H9 (cell line): Measurements from ENCODE around the gene ACTL6B. TPM values are rescaled to one million over a fixed set of nuclear protein-coding genes. Genes with fewer than 3 reads are reported as not detected.

Source experiments
- DNase-seq: peaks from one replicate; pipeline ENCODE4 v3.0.0-alpha.2; 2017
- H2AFZ ChIP-seq: one replicate; pipeline ENCODE4 v1.6.1; 2013; ENCODE audit warnings: mild to moderate bottlenecking, low read length, control low read depth, moderate library complexity
- H2AK5ac ChIP-seq: 2 replicates; pipeline ENCODE4 v1.6.1; 2013; ENCODE audit warnings: low read length, control low read depth, mixed read lengths; ENCODE audit not compliant: insufficient read length
- H2BK120ac ChIP-seq: one replicate; pipeline ENCODE4 v1.6.1; 2013; ENCODE audit warnings: low read depth, mild to moderate bottlenecking, low read length, control low read depth, inconsistent platforms; ENCODE audit not compliant: poor library complexity, severe bottlenecking
- H2BK12ac ChIP-seq: 2 replicates; pipeline ENCODE4 v1.6.1; 2013; ENCODE audit warnings: low read length, control low read depth, mixed read lengths, low read depth; ENCODE audit not compliant: insufficient read length
- H2BK15ac ChIP-seq: 2 replicates; pipeline ENCODE4 v1.6.1; 2013; ENCODE audit warnings: low read depth, low read length, control low read depth
- H2BK20ac ChIP-seq: one replicate; pipeline ENCODE4 v1.6.1; 2013; ENCODE audit warnings: low read depth, mild to moderate bottlenecking, low read length, control low read depth, inconsistent platforms; ENCODE audit not compliant: poor library complexity, severe bottlenecking
- H2BK5ac ChIP-seq: 2 replicates; pipeline ENCODE4 v1.6.1; 2013; ENCODE audit warnings: low read length, control low read depth, mixed read lengths; ENCODE audit not compliant: insufficient read length
- H3K14ac ChIP-seq: 2 replicates; pipeline ENCODE4 v1.6.1; 2013; ENCODE audit warnings: low read length, control low read depth; ENCODE audit not compliant: insufficient read depth
- H3K18ac ChIP-seq: 2 replicates; pipeline ENCODE4 v1.6.1; 2013; ENCODE audit warnings: low read depth, mild to moderate bottlenecking, mixed read lengths, low read length, control low read depth; ENCODE audit not compliant: insufficient read length
- H3K23ac ChIP-seq: 2 replicates; pipeline ENCODE4 v1.6.1; 2013; ENCODE audit warnings: low read length, control low read depth, mixed read lengths, low read depth; ENCODE audit not compliant: insufficient read length
- H3K23me2 ChIP-seq: 2 replicates; pipeline ENCODE4 v1.6.1; 2013; ENCODE audit warnings: low read depth, mild to moderate bottlenecking, mixed read lengths, low read length, control low read depth; ENCODE audit not compliant: insufficient read length, poor library complexity, severe bottlenecking
- H3K27ac ChIP-seq: 2 replicates; pipeline ENCODE4 v1.5.1; 2013; ENCODE audit warnings: low read length, control low read depth, mixed read lengths, low read depth; ENCODE audit not compliant: insufficient read length
- H3K27me3 ChIP-seq: 2 replicates; pipeline ENCODE4 v1.6.1; 2013; ENCODE audit warnings: low read length, control low read depth, inconsistent platforms; ENCODE audit not compliant: insufficient read depth
- H3K4ac ChIP-seq: 2 replicates; pipeline ENCODE4 v1.6.1; 2013; ENCODE audit warnings: low read depth, mild to moderate bottlenecking, control low read depth, inconsistent platforms, low read length, moderate library complexity
- H3K4me1 ChIP-seq: 2 replicates; pipeline ENCODE4 v1.6.1; 2013; ENCODE audit warnings: low read length, control low read depth, inconsistent platforms; ENCODE audit not compliant: insufficient read depth
- H3K4me2 ChIP-seq: 2 replicates; pipeline ENCODE4 v1.6.1; 2013; ENCODE audit warnings: low read length, control low read depth, mixed read lengths; ENCODE audit not compliant: insufficient read length, insufficient read depth
- H3K56ac ChIP-seq: 2 replicates; pipeline ENCODE4 v1.6.1; 2013; ENCODE audit warnings: low read depth, mild to moderate bottlenecking, mixed read lengths, low read length, control low read depth; ENCODE audit not compliant: insufficient read length
- H3K79me1 ChIP-seq: 2 replicates; pipeline ENCODE4 v1.6.1; 2013; ENCODE audit warnings: low read depth, mild to moderate bottlenecking, moderate library complexity, low read length, control low read depth, inconsistent platforms; ENCODE audit not compliant: insufficient read depth, poor library complexity, severe bottlenecking
- H3K79me2 ChIP-seq: 2 replicates; pipeline ENCODE4 v1.6.1; 2013; ENCODE audit warnings: low read length, control low read depth, inconsistent platforms; ENCODE audit not compliant: insufficient read depth
- H3K9ac ChIP-seq: 2 replicates; pipeline ENCODE4 v1.6.1; 2013; ENCODE audit warnings: low read length, control low read depth, mixed read lengths; ENCODE audit not compliant: insufficient read length; ENCODE audit errors: extremely low read depth
- H3K9me3 ChIP-seq: one replicate; pipeline ENCODE4 v1.6.1; 2013; ENCODE audit warnings: low read depth, low read length, inconsistent platforms; ENCODE audit not compliant: control insufficient read depth
- H3T11ph ChIP-seq: one replicate; pipeline ENCODE4 v1.6.1; 2013; ENCODE audit warnings: mild to moderate bottlenecking, low read length, control low read depth, inconsistent platforms
- H4K20me1 ChIP-seq: one replicate; pipeline ENCODE4 v1.6.1; 2013; ENCODE audit not compliant: control insufficient read depth, insufficient read length, insufficient read depth
- H4K5ac ChIP-seq: 2 replicates; pipeline ENCODE4 v1.6.1; 2013; ENCODE audit warnings: low read depth, mild to moderate bottlenecking, mixed read lengths, low read length, control low read depth; ENCODE audit not compliant: insufficient read length
- H4K8ac ChIP-seq: replicated peaks from 2 replicates; pipeline ENCODE4 v1.6.1; 2013; ENCODE audit warnings: low read length, control low read depth, mixed read lengths, low read depth; ENCODE audit not compliant: insufficient read length
- H4K91ac ChIP-seq: 2 replicates; pipeline ENCODE4 v1.6.1; 2013; ENCODE audit warnings: low read depth, mild to moderate bottlenecking, moderate library complexity, mixed read lengths, low read length, control low read depth; ENCODE audit not compliant: insufficient read length
- H3K27ac Mint-ChIP-seq, 3 experiments: 2 replicates in 2 of 3; 3 replicates in 1 of 3; pipeline ENCODE4 v1.8.0; 2020 to 2021; ENCODE audit warnings: mixed read lengths in 3 of 3, mild to moderate bottlenecking in 1 of 3, moderate library complexity in 1 of 3
- H3K27me3 Mint-ChIP-seq: 2 replicates; pipeline ENCODE4 v1.8.0; 2021; ENCODE audit warnings: low read depth, mild to moderate bottlenecking, moderate library complexity, mixed read lengths
- H3K36me3 Mint-ChIP-seq, 3 experiments: 2 replicates in 2 of 3; 3 replicates in 1 of 3; pipeline ENCODE4 v1.8.0; 2020 to 2021; ENCODE audit warnings: low read depth in 3 of 3, mixed read lengths in 3 of 3; ENCODE audit not compliant: insufficient read depth in 1 of 3
- H3K4me1 Mint-ChIP-seq, 2 experiments: 2 replicates each; pipeline ENCODE4 v1.8.0; 2020; ENCODE audit warnings: mixed read lengths in 2 of 2
- H3K4me3 Mint-ChIP-seq, 2 experiments: 2 replicates in 1 of 2; 3 replicates in 1 of 2; pipeline ENCODE4 v1.8.0; 2020 to 2021; ENCODE audit warnings: mild to moderate bottlenecking in 2 of 2, mixed read lengths in 2 of 2, moderate library complexity in 1 of 2
- H3K9me3 Mint-ChIP-seq, 2 experiments: 2 replicates in 1 of 2; 3 replicates in 1 of 2; pipeline ENCODE4 v1.8.0; 2020; ENCODE audit warnings: mild to moderate bottlenecking in 2 of 2, mixed read lengths in 2 of 2, moderate library complexity in 1 of 2
- WGBS: extraction: QIAGEN DNeasy Blood & Tissue Kit; methylation state at CpG from one replicate; pipeline ENCODE4 v1.1.7; 2013; ENCODE audit warnings: missing lambda C conversion rate, low lambda C conversion rate, mixed read lengths; ENCODE audit not compliant: insufficient read length; ENCODE audit errors: extremely low coverage; 5-methylcytosine and 5-hydroxymethylcytosine counted together
- total RNA-seq: library from RNA; stranded (reverse); gene quantifications from 2 replicates; pipeline ENCODE4 v1.2.1, GENCODE V29; 2021
- TF ChIP-seq, protein P1 (sequence below): fragments of 200-600 bp; sonication (generic); conservative IDR thresholded peaks from 3 replicates; pipeline ENCODE4 v1.8.0; 2021; ENCODE audit warnings: antibody characterized with exemption, mild to moderate bottlenecking

Gene ACTL6B
- total RNA-seq, 1 experiment from 2014 or later: 0.50 TPM

GRCh38 chr7:100679129-100679926 is 23.1 kb upstream of the ACTL6B start:
- H2BK120ac ChIP-seq: no peak overlapping the region
- H3K79me1 ChIP-seq: no peaks in the 10 kb centered on the region
- no peak overlapping the region for H3K18ac ChIP-seq
- peaks cover 6 to 21% of the 10 kb centered on the region in 2 experiments for H3K4me1 Mint-ChIP-seq
- peaks cover 3% of the 10 kb centered on the region for H3K27me3 Mint-ChIP-seq
- H4K91ac ChIP-seq: no peak overlapping the region
- no peak overlapping the region for H3K56ac ChIP-seq
- no peak overlapping the region for H2AFZ ChIP-seq
- H3K14ac ChIP-seq: no peak overlapping the region
- no CpG with 5 or more reads among the region's 13 CpGs for WGBS
- no peaks in the 10 kb centered on the region for H4K20me1 ChIP-seq
- H2BK12ac ChIP-seq: no peak overlapping the region
- no peak overlapping the region for H3K4ac ChIP-seq
- no peaks in the 10 kb centered on the region for H3K79me2 ChIP-seq
- peaks cover 14 to 57% (median 52%) of the 10 kb centered on the region in 3 experiments for H3K36me3 Mint-ChIP-seq
- H2BK5ac ChIP-seq: no peak overlapping the region
- H3K4me1 ChIP-seq: no peaks in the 10 kb centered on the region
- H3K9me3 ChIP-seq: no peaks in the 10 kb centered on the region
- TF ChIP-seq, protein P1, sequence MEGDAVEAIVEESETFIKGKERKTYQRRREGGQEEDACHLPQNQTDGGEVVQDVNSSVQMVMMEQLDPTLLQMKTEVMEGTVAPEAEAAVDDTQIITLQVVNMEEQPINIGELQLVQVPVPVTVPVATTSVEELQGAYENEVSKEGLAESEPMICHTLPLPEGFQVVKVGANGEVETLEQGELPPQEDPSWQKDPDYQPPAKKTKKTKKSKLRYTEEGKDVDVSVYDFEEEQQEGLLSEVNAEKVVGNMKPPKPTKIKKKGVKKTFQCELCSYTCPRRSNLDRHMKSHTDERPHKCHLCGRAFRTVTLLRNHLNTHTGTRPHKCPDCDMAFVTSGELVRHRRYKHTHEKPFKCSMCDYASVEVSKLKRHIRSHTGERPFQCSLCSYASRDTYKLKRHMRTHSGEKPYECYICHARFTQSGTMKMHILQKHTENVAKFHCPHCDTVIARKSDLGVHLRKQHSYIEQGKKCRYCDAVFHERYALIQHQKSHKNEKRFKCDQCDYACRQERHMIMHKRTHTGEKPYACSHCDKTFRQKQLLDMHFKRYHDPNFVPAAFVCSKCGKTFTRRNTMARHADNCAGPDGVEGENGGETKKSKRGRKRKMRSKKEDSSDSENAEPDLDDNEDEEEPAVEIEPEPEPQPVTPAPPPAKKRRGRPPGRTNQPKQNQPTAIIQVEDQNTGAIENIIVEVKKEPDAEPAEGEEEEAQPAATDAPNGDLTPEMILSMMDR: no peak
- H2BK20ac ChIP-seq: no peak overlapping the region
- H3K27me3 ChIP-seq: no peaks in the 10 kb centered on the region
- H3K4me3 Mint-ChIP-seq: no peak overlapping the region
- no peak overlapping the region for H4K5ac ChIP-seq
- no peak overlapping the region for H3T11ph ChIP-seq
- H3K4me2 ChIP-seq: no peak overlapping the region
- no peak overlapping the region for H4K8ac ChIP-seq
- H3K9me3 Mint-ChIP-seq: no peaks in the 10 kb centered on the region
- no peak overlapping the region for H3K9ac ChIP-seq
- peaks cover 15% of the 10 kb centered on the region for H3K23me2 ChIP-seq
- no peak overlapping the region for H3K27ac ChIP-seq
- no peak overlapping the region for H3K23ac ChIP-seq
- DNase-seq: no peak
- H3K27ac Mint-ChIP-seq: peak overlapping the region in 2 of 3 experiments; percentile 84 to 91; a peak in 5 of 7 replicates
- H2AK5ac ChIP-seq: no peak overlapping the region
- H2BK15ac ChIP-seq: no peak overlapping the region
